NCI-H1436 treated with DMSO at 0.1 percent for 48 hours (cell line): ENCODE results near the gene TBCC.

Source experiments
- DNase-seq: peaks from one replicate; lab custom pipeline; 2025; lab: John Stamatoyannopoulos, UW

TBCC gene

DNA sequence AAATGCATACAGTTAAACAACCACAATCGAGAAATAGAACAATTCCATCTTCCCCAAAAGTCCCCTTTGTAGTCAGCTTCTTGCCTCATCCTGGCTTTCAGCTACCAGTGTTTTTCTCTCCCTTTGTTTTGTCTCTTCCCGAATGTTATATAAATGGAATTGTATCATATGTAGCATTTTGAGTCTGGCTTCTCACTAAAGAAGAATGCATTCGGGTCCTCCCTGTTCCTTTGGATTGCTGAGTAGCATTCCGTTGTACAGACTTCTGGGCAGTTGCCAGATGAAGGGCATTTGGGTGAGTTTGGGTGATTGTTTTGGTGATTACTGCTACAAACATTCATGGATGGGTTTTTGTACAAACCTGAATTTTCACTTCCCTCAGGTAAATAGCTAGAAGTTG lies 51.3 kb downstream of the TBCC start:
- no peak for DNase-seq
